AML-193 (cell line): ENCODE data around the gene SOX18.
A peak's percentile ranks its signal among the peaks of the same experiment; 100 is the strongest.

Experiments
- DNase-seq, 2 experiments: peaks; one replicate each; lab custom pipeline; 2025; lab: John Stamatoyannopoulos, UW

SOX18 gene

DNA sequence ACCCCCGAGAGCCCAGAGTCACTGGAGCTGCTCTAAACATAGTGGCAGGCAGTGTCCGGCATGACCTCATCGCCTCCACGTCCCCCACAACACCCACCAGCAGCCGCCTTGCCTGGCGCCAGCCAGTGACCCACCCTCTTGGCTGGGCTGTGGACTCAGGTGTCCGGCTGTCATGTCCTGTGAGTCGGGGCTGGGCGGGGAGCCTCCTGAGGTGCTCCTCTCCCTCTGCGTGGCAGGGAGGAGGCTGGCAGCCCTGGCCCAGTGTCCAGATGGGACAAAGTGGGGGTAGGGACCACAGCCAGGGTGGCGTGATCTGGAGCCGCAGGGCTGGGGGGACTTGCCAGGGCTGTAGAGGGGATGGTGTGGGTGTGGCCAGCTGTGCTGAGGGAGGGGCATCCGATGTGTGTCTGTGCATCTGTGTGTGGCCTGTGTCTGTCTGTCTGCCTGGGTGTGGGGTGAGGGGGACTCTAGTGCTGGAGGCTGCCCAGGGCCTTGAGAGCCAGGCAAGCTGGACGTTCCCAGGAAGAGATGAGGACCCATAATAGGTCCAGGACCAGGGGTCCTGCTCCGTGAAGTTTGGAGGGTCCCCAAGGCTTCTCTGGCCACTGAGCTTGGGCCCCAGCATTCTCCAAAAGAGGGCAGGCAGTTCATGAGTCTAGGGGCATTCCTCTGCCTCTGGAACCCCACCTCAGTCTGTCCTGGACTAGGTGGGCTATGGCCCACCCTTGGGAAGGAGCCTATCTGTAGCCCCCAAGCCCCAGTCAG is 2.3 kb upstream of the SOX18 start:
- no peak for DNase-seq

DNA sequence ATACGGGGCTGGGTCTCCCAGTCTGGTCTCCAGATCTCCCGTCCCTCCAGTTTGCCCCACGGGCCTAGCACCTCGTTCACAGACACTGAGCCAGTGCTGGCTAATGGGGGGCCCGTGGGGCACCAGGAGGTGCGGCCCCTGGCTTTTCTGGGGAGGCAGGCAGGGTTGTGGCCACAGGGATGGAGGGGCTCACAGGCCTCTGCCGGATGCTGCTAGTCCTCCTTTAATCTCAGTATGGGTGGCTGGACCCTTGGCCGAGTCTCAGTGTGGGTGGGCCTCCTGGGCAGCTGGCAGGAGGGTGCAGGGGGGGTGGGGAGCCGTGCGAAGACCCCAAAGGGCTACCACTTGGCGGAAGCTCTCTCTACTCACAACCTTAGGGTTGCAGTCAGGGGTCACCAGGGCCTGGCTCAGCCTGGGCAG is 1.6 kb upstream of the SOX18 start:
- DNase-seq, result no peak

GRCh38 chr20:64050261-64051032 is 1.0 kb upstream of the SOX18 start:
- peak in 1 of 2 experiments; percentile 19 for DNase-seq

DNA sequence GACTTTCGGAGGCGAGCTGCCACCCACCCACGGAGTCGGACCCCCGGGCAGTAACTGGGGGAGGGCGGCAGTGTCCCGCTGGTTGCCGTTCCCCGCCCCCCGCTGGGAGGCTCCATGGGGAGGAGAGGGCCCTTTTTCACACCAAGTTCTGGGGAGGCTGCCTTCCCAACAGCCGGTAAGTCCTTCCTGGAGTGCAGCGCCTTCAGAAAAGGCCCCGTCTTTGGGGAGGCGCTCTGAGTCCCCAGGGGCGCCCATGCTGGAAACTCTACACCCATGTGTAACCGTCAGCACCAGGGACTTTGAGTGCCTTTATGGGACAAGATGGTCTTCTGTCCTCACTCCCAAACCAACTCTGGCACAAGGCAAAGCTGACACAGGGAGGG is 430 bp upstream of the SOX18 start:
- no peak for DNase-seq

GRCh38 chr20:64048402-64049044 is 916 bp downstream of the SOX18 start:
- no peak for DNase-seq

- no peak for DNase-seq
Measured at GRCh38 chr20:64047968-64048401, 1.5 kb downstream of the SOX18 start.

DNA sequence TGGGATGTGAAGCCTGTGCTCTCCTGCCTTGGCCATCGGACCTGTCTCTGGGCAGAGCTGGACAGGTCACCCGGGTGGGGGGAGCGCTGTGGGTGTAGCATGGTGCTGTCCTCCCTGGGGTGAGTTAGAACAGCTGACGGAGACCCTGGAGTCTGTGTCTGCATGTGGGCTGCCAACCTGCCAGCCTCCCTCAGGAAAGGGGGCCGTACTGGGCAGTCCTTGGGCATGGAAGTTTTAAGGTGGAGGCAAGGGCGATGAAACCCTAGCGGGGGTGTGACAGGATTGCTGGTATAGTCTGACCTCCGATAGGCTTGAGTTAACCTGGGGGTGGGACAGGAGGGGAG is 2.4 kb downstream of the SOX18 start:
- no peak for DNase-seq

DNA sequence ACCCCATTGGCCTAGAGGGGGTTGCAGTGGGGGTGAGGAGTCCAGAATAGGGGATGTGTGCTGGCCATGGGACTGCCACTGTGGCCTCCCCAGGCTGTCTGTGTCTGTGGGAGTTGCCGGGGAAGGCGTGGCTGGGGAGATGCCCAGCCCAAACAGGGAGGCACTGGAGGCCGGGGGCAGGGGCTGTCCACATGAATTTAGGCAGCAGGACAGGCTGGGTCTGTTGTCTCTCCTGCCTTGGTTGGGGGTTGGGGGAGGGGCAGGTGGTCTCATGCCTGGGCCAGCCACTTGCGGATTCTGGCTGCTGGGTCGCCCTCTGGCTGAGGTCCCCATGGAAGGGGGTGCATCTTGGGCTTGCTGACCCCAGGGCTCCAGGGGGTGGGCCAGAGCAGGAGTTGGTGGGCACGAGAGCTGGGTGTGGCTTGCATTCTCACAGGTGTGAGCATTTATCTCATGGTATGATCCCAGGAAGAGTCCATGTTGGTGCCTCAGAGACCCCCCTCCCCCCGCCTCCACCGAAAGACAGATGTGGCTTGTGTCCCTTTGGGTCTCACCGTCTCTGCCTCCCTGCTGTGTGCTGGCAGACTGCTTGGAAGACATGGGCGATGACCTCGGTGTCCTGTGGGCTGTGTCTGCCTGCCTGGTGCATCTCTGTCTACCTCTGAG is 4.0 kb downstream of the SOX18 start:
- no peak for DNase-seq

- DNase-seq, result no peak
Measured at GRCh38 chr20:64044484-64045247, 4.8 kb downstream of the SOX18 start.

GRCh38 chr20:64043768-64044167 is 5.7 kb downstream of the SOX18 start:
- DNase-seq, result no peak

GRCh38 chr20:64042054-64042781 is 7.2 kb downstream of the SOX18 start:
- no peak for DNase-seq

DNA sequence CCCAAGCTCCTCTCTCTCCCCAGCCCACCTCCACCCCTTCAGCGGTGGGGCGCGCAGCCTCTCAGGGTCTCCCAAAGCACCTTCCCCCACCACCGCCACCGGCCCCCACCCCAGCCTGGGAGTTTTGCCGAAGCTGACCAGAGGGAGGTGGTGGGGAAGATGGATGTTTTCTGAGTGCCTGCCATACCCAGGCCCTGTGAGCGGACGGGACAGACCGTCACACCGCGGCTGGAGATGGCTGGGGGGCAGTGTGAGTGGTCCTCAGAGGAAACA is 7.7 kb downstream of the SOX18 start:
- no peak for DNase-seq

DNA sequence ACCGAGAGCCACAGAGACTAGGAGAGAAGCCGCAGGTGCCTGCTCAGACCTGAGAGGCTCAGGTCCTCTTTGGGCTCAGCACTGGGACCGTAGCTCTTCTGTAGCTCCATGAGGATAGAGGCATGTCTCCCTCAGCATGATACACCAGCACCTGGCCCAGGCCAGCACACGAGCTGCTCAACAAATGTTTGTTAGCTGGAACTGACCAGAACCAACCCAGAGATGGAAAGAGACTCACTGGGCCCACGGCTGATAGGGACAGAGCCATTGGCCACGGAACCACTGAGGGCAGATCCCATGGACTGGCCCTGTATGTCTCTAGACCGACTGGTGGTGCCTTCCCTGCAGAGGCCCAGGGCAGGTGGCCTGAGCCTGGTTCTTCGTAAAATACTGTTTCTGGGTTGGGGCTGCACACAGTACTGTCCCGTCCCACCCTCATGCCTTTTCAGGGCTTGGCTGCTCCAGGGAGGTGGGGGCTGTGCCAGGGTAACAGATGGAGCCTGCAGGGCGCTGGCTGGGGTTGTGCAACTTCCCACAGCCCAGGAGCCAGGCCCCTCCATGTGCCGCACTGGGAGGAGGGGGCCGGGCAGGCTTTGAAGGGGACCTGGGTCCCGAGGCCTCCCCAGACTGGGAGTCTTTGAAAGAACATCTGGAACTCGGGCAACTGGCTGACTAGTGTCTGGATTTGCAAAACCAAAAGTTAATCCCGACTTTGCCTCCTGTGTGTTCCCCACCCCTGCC is 8.2 kb downstream of the SOX18 start:
- DNase-seq, result peak in 1 of 2 experiments; percentile 9

DNA sequence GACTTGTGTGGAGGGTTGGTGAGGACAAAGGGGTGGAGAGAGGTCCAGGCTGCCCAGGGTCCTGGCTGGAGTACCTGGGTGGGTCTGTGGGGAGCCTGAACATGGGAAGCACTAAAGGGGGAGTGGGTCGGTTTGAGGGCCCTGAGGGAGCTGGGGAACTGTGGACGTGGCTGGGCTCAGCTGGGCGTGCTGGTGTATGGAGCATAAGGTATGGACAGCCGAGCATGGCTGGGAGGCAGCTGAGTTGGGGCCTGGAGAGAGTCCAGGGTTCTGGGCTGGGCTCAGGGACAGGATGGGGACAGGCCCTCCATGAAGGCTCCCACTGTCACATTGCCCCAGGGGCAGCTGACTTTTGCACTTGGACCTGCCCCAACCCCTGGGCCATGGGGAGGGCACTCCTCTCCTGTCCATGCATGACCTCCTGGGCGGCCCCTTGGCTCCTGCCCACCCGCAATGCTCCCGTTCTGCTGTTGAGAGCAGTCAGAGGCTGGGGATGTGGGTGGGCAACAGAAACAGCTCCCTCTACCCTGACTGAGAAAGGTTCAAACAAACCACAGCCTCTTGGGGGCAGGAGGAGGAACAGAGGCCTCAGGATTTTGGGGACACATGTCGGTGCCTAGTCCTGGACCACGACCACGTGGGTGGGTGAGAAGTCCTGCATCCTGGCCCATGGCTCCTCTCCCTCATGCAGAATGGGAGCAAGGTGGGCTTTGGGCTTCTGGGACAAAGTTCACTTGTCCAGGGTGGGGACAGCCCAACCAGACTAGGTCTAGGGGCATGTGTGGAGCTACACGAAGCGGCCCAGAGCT is 9.0 kb downstream of the SOX18 start:
- DNase-seq, result no peak

GRCh38 chr20:64039293-64040160 is 9.9 kb downstream of the SOX18 start:
- DNase-seq, result no peak

DNA sequence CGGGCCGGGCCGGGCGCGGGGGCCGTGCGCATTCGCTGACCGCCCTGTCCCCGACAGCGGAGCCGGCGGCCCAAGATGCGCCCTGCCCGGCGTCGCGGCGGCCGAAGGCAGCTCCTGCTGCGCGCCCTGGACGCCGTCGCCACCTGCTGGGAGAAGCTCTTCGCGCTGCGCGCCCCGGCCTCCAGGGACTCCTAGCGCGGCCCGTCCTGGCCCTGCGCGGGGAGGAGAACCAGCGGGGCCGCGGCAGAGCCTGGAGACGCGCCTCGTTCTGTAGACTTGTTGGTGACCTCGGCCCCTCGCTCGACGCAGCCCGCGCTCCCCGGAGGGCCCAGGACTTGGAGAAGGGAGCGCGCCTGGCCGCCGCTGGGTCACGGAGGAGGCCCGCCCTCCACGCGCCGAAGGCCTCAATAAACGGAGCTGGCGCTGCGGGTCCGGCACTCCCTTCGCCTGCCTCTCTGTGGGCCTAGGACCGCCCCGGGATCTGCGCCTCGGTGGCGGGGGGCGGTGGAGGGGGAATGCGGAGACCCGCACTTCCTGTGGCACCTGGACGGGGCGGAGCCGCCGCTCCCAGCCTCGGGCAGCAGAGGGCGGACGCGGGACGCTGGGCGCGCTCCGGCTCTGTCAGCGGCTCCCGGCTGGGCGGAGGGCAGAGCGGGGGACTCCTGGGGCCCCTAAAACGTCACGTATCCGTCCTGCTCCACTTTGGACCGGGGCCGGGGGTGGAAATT is 10.7 kb downstream of the SOX18 start:
- peak; percentile 61 to 76 for DNase-seq

GRCh38 chr20:64038224-64038564 is 11.2 kb downstream of the SOX18 start:
- DNase-seq, result no peak
